Transverse colon (tissue), 4 donors: ENCODE measurements around the gene RAI14. TPM values are rescaled to one million over a fixed set of nuclear protein-coding genes. Genes with fewer than 3 reads are reported as not detected.

Experiments used
- DNase-seq: peaks from one replicate; pipeline ENCODE4 v3.0.0-alpha.2; 2019
- H3K27ac ChIP-seq, 4 donors: fragments of 200-600 bp; sonication (generic); 2 replicates each; pipeline ENCODE4 v1.5.1; 2016 to 2018; ENCODE audit warnings: inconsistent platforms in 4 of 4
- H3K27me3 ChIP-seq: fragments of 200-600 bp; sonication (generic); 2 replicates; pipeline ENCODE4 v1.5.1; 2017; ENCODE audit warnings: inconsistent platforms
- H3K36me3 ChIP-seq, 4 donors: fragments of 200-600 bp; sonication (generic); 2 replicates each; pipeline ENCODE4 v1.5.1; 2017 to 2019; ENCODE audit warnings: inconsistent platforms in 4 of 4
- H3K4me1 ChIP-seq, 4 donors: fragments of 200-600 bp; sonication (generic); 2 replicates each; pipeline ENCODE4 v1.5.1; 2017 to 2020; ENCODE audit warnings: inconsistent platforms in 4 of 4
- H3K4me3 ChIP-seq, 4 donors: fragments of 200-600 bp; sonication (generic); 1 replicate in 1 of 4; 2 replicates in 3 of 4; pipeline versions ENCODE4 v1.5.1 to v1.6.1; 2017 to 2019; ENCODE audit warnings: inconsistent platforms in 4 of 4
- H3K9me3 ChIP-seq, 2 donors: fragments of 200-600 bp; sonication (generic); 2 replicates each; pipeline ENCODE4 v1.5.1; 2017 to 2019; ENCODE audit warnings: inconsistent platforms in 2 of 2
- EP300 ChIP-seq: sonication (generic); formaldehyde crosslinking; IDR thresholded peaks from one replicate; pipeline ENCODE4 v1.6.1; 2017; ENCODE audit warnings: antibody characterized with exemption, low read depth
- POLR2A ChIP-seq: fragments of 450-650 bp; IDR thresholded peaks from one replicate; pipeline ENCODE4 v1.6.1; 2016; ENCODE audit warnings: antibody characterized with exemption, mild to moderate bottlenecking, moderate library complexity
- POLR2AphosphoS5 ChIP-seq, 3 donors: sonication (generic); formaldehyde crosslinking; IDR thresholded peaks; one replicate each; pipeline ENCODE4 v1.6.1; 2016; ENCODE audit warnings: antibody characterized with exemption in 3 of 3
- WGBS, 2 donors: methylation state at CpG; one replicate each; pipeline ENCODE4 v1.1.5; 2018; ENCODE audit warnings: low coverage in 1 of 2; 5-methylcytosine and 5-hydroxymethylcytosine counted together
- in situ Hi-C, 4 donors: fragments of 200-750 bp; cut with MboI; loops; one replicate each; pipeline versions ENCODE4 v1.15.0 to v1.15.1; 2017; ENCODE audit warnings: low sequenced_read_pairs in 3 of 4, low pct_ligation_motif_present in 1 of 4, low pct_unique_long_range_greater_than_20kb in 1 of 4
- intact Hi-C: fragments of 100-400 bp; cut with DNase I; formaldehyde crosslinking; loops from one replicate; pipeline ENCODE4 v1.15.1; 2023; ENCODE audit warnings: low total_unique reads
- total RNA-seq, 4 donors: library from RNA; depleted of rRNA; stranded (reverse); fragments of >200 nt; gene quantifications; one replicate each; pipeline ENCODE4 v1.1.0, GENCODE V29; 2016
- TF ChIP-seq, protein P1 (sequence below), 5 experiments: fragments of 200-600 bp in 3 of 5; fragments of 450-650 bp in 2 of 5; sonication (generic) in 3 of 5; IDR thresholded peaks; 1 replicate in 2 of 5; 2 replicates in 3 of 5; pipeline ENCODE4 v1.5.1; 2016 to 2017; ENCODE audit warnings: antibody characterized with exemption in 5 of 5, inconsistent platforms in 3 of 5, mild to moderate bottlenecking in 2 of 5, moderate library complexity in 1 of 5

The RAI14 gene
- total RNA-seq, 4 donors from 2014 or later = 13.9 to 18.3 (median 15.3) TPM

DNA sequence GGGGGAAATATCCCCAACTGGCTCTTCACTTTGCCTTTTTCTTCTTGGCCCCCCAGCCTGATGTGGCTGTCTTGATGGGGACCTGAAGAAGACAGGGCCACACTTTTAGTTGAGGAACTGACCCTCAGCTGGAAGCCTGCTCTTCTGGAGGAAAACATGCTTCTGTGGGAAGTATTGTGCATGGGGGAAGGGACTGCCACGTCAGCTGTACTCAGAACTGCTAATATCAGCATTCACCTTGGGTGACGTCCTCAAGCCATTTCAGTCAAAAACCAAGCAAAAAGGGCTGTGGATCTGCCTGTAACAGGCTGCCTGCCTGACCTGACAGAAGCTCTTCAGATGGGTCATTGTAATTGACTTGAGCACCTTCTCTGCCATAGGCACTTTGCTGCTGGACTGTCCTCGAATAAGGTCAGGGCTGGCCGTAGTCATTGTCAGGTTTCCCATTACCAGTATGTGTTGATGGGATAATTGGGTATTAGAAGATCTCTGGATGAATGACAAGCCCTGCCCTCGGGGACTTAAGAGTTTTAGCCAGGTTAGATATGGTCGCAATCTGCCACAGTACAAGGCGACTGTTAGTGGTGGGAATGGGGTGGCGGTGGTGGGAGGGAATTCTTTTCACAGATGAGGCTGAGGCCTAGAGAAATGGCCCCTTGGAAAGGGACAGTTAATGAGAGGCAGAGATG lies 10.4 kb downstream of the RAI14 start:
- intact Hi-C loops = no loop called here
- in situ Hi-C loops = no loop called here

DNA sequence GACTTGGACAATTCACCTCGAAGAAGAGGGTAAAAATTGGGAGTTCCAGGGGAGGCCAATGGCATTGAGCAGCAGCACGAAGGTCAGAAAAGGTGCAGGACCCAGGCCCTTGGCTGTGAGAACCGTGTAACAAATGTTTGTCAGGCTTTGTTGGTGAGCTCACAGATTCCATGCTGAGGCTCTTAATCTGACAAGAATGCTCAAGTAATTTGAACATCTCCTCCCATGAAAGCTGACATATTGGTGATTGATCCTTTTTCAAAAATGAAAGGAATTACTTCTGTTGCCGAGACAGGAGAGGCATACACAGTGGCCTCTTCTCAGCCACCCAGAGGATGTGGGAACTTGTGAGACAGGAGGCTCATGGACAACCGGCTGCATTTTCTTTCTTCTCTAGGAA lies 11.6 kb downstream of the RAI14 start:
- Histone ChIP-seq H3K27me3 (no peaks in the 10 kb centered on the region), H3K36me3 (no peaks in the 10 kb centered on the region), H3K4me3 (no peak overlapping the region), H3K4me1 (peaks cover 0 to 17% (median 0%) of the 10 kb centered on the region in 4 donors), H3K27ac (no peak overlapping the region), H3K9me3 (no peaks in the 10 kb centered on the region)
- no peak for TF ChIP-seq EP300
- no peak for TF ChIP-seq POLR2AphosphoS5 (IDR thresholded peaks at IDR 0.05)
- TF ChIP-seq, protein P1, sequence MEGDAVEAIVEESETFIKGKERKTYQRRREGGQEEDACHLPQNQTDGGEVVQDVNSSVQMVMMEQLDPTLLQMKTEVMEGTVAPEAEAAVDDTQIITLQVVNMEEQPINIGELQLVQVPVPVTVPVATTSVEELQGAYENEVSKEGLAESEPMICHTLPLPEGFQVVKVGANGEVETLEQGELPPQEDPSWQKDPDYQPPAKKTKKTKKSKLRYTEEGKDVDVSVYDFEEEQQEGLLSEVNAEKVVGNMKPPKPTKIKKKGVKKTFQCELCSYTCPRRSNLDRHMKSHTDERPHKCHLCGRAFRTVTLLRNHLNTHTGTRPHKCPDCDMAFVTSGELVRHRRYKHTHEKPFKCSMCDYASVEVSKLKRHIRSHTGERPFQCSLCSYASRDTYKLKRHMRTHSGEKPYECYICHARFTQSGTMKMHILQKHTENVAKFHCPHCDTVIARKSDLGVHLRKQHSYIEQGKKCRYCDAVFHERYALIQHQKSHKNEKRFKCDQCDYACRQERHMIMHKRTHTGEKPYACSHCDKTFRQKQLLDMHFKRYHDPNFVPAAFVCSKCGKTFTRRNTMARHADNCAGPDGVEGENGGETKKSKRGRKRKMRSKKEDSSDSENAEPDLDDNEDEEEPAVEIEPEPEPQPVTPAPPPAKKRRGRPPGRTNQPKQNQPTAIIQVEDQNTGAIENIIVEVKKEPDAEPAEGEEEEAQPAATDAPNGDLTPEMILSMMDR (IDR thresholded peaks at IDR 0.05) = no peak
- no peak for TF ChIP-seq POLR2A
- 83 to 86% methylated on average over 3 to 5 of the region's 5 CpGs for WGBS, 2 donors
- in situ Hi-C loops (no loop called here), intact Hi-C loops (no loop called here)
- no peak for DNase-seq

More for the DNA sequence above, 10.4 kb downstream of the RAI14 start:
- Histone ChIP-seq H3K27me3 (no peaks in the 10 kb centered on the region), H3K9me3 (no peaks in the 10 kb centered on the region), H3K27ac (no peak overlapping the region), H3K4me1 (peaks cover 0 to 17% (median 0%) of the 10 kb centered on the region in 4 donors), H3K4me3 (no peak overlapping the region), H3K36me3 (no peaks in the 10 kb centered on the region)
- WGBS, 2 donors = 92% methylated on average over 8 of the region's 8 CpGs; no CpG with 5 or more reads in 1 of the 2 donors
- TF ChIP-seq, protein P1 (IDR thresholded peaks at IDR 0.05) = no peak
- no peak for TF ChIP-seq EP300
- no peak for TF ChIP-seq POLR2A
- no peak for TF ChIP-seq POLR2AphosphoS5 (IDR thresholded peaks at IDR 0.05)
- no peak for DNase-seq

DNA sequence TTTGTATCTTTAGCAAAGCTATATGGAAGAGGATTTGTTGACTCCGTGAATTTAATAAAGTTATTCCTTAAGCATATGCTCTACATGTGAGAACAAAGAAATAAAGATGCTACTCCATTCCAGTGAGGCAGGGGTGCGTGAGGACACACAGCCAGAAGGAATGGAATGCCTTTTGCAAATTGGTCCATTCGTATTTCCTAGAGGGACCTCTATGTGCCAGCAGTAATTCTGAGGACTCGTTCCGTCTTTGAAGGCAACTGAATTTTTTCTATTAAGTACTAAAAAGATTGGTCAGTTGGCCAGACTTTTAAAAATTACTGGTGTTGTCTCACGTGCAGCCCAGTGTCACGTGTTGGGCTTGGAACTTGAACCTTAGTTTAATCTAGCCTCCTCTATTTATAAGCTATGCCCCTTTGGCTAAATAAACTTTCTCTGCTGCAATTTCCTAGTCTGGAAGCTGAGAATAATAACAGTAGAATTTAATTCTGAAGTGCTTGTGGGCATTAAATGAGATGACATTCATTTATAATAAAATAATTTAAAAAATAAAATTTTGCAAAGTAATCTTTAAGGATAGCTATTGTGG lies 13.9 kb downstream of the RAI14 start:
- TF ChIP-seq, protein P1 (IDR thresholded peaks at IDR 0.05) = no peak
- no peak overlapping the region for H3K27ac ChIP-seq
- DNase-seq = no peak
- no peaks in the 10 kb centered on the region for H3K36me3 ChIP-seq
- H3K27me3 ChIP-seq = no peaks in the 10 kb centered on the region
- no peaks in the 10 kb centered on the region for H3K9me3 ChIP-seq
- WGBS, 2 donors = 67 to 73% methylated on average over 7 of the region's 7 CpGs
- no peak overlapping the region for H3K4me3 ChIP-seq
- in situ Hi-C loops = no loop called here
- H3K4me1 ChIP-seq = peaks cover 0 to 17% (median 5%) of the 10 kb centered on the region in 4 donors
- intact Hi-C loops = no loop called here

DNA sequence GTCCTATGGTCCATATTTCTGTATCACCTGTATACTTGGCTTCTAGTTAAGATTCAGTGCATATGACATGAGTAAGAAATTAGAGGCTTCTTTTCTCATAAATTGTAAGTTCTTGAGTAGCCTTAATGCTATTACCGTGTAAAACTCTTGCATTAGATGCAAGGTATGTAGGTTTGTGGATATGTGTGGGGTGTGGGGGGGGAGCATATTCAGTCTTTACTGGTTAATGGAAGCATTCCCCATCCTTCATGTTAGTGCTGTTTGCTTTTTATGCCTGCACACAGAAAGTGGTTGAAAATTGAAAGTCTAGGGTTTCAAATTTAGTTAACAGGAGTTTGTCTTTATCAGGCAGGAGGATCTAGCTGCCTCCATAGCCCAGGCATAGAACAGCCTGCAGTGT lies 16.1 kb downstream of the RAI14 start:
- no peaks in the 10 kb centered on the region for H3K36me3 ChIP-seq
- H3K4me1 ChIP-seq = peaks cover 0 to 17% (median 5%) of the 10 kb centered on the region in 4 donors
- no peak overlapping the region for H3K4me3 ChIP-seq
- WGBS, 2 donors = 92% methylated on average over 1 of the region's 1 CpG; no CpG with 5 or more reads in 1 of the 2 donors
- intact Hi-C loops (no loop called here), in situ Hi-C loops (no loop called here)
- no peak overlapping the region for H3K27ac ChIP-seq
- no peaks in the 10 kb centered on the region for H3K9me3 ChIP-seq
- H3K27me3 ChIP-seq = no peaks in the 10 kb centered on the region
- DNase-seq = no peak
- no peak for TF ChIP-seq EP300
- no peak for TF ChIP-seq POLR2AphosphoS5 (IDR thresholded peaks at IDR 0.05)
- TF ChIP-seq, protein P1 (IDR thresholded peaks at IDR 0.05) = no peak
- no peak for TF ChIP-seq POLR2A
